Stimulated activated CD8-positive, alpha-beta memory T cell treated with anti-CD3 and anti-CD28 coated beads, Interleukin-4, amount 100 ng/mL, for 4 hours (primary cell): ENCODE data around the gene RPS15.
"Not testable (repeated sequence)": the region's sequence is repeated elsewhere in the genome, so short reads cannot be mapped to it uniquely, and the experiment has no call there.

ENCODE experiments used
- DNase-seq, 2 donors: peaks; one replicate each; pipeline ENCODE4 v3.0.0-alpha.2; 2020; ENCODE audit warnings: low read depth in 2 of 2, low spot score in 1 of 2

The RPS15 gene

GRCh38 chr19:1418951-1419738, 19.1 kb upstream of the RPS15 start:
- DNase-seq: no peak

DNA sequence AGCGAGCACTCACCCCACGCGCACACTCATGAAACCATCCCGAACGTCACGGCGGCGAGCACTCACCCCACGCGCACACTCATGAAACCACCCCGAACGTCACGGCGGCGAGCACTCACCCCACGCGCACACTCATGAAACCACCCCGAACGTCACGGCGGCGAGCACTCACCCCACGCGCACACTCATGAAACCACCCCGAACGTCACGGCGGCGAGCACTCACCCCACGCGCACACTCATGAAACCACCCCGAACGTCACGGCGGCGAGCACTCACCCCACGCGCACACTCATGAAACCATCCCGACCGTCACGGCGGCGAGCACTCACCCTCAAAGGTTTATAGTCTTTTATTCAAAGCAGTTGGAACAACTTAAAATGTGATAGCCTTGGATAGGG, 18.1 kb upstream of the RPS15 start:
- DNase-seq: not testable (repeated sequence)

- DNase-seq: no peak
Measured at GRCh38 chr19:1420590-1420989, 17.6 kb upstream of the RPS15 start.

GRCh38 chr19:1421218-1421957, 16.8 kb upstream of the RPS15 start:
- DNase-seq: no peak

DNA sequence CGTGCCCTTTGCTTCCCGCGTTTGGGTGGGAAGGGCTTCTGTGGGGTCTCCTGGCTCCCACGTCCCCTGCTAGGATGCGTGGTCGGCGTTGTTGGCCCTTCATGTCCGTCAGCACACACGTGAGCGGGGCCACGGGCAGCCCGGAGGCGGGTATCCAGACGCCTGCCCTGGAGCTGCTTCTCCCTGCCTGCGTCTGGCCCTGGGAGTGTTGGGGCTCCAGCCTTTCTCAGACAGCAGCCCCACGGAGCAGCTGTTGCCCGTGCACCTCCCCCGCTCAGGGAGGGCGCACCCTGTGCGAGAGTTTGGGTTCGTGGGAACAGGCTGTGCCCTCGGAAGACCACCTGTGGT, 16.3 kb upstream of the RPS15 start:
- no peak for DNase-seq

DNA sequence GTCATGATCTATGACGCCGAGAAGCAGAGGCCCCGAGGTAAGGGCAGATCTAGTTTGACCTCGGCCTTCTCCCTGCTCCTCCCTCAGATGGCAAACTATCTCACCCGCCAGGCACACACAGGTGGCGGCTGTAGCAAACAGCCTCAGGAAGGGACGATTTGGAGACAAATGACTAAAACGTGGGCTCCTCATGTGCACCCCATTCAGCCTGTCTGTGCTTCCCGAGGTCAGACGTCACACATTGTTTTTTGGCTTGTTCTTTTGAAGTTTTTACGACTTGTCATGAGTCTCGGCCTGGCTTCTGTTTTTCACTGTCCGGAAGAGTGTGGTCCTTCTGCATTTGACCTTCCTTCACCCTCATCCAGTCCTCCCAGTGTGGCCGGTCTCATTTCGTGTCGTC, 15.8 kb upstream of the RPS15 start:
- DNase-seq: no peak

GRCh38 chr19:1422943-1423342, 15.3 kb upstream of the RPS15 start:
- DNase-seq: no peak

DNA sequence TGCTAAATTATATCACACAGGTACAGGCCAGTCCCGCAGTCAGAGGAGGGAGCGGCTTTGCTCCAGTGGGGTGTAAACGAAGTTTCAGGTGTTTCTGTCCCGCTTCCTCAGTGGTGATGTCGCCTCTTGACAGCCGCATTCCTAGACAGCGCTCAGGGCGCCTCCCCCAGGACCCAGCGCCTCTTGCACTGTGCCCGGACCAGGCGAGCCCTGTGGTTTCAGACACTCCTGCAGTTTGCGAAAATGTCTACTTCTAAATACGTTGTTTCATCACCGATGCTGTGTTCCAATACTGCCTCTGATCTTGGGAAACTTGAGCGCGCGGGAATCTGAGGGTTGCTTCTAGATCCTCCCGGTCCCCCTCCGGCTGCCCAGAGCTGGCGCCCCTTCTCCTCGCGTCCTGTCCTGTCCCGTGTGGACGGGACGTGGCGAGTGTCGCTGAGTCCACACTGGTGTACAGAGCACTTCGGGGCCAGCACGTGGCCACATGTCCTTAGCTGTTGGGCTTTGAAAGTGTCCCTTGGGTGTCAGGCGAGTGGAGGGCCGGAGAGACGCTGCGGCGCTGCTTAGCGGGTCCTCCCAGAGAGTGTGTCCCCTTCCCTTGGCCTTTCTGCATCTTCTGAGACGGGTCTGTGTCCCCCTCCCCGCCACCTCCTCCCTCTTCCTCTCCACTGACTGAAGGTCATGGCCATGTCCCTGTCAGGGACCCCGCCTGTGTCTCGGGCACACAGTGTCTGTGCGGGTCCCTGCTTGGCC, 14.6 kb upstream of the RPS15 start:
- DNase-seq: no peak

DNA sequence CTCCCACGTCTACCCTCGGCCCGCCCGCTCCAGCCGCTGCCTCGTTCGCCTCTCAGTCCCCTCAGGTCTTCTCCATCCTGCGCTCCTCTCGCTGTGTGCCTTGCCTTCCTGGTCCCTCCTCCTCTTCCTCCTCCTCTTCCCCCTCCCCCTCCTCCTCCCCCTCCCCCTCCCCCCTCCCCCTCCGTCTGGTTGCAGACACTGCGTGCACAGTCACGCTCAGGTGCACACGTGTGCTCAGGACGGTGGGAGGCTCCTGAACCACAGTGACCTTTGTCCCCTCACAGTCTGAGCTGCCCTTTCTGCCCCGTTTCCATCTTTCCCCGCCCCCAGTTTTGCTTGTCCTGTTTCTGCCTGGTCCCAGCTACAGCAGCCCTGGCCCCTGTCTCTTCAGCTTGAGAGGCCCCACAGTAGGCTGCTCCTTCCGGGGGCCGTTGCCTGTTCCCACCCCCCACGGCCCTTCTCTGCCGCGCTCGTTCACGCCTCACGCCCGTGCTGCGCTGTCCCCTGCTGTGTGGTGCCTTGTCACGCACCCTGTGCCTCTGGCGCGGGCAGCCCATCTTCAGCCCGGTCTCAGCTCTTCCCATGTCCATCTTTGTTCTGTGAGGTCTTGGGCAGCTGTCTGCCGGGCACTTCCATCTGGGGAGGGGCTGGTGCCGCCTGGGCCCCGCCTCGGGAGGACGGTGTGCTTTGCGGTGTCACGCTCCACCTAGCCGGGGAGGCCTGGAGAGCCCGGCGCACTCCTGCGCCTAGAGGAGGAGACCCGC, 13.8 kb upstream of the RPS15 start:
- no peak for DNase-seq

DNA sequence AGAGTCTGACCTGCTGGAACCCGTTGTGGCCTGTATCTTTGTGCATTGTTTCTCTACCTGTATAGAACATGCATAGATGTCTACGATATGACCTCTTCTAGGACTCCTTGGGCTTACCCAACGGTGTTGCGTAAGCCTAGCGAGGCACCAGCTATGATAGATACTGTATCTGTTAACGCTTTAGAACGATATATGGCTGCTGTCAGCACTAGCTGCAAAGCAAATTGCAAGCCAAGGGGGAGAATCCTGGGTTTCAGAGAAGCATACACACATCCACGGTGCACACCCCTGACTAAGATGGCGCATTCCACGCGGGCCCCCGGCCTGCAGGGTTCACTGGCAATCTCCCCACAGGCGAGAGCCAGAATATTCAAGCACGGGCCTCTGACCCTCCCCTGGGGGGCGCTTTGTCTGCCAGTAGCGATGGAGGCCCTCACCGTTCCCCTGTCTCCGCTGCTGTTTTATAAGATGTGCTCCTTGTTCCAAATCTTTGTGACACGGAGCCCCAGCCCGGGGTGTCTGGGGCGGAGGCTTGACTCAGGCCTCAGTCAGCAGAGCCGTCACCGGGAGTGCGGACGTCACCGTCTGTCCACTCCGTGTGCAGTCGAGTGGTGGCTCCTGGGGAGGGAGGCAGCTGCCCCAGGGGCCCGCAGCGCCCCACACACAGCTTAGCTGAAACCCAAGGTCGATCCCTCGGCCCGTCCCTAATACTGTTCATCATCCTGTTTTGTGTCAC, 12.9 kb upstream of the RPS15 start:
- no peak for DNase-seq

DNA sequence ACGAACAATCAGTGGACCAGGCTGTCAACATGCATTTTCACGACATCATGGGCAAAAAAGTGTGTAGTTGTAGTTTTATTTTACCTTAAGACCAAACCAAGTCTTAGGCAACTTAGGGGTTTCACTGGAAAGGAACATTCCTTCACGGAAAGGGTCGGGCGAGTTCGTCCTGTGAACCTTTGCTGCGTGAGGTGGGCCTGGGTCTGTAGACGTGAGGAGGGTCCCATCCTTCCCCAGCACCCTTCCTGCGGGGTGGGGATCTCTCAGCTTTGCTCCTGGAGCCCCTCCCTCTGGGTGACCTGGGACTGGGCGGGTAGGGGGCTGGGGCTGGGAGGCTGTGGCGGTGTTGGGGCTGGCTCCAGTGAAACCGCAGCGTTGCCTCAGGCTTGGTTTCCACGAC, 12.3 kb upstream of the RPS15 start:
- DNase-seq: no peak

- DNase-seq: no peak
Measured at GRCh38 chr19:1426736-1427135, 11.5 kb upstream of the RPS15 start.

DNA sequence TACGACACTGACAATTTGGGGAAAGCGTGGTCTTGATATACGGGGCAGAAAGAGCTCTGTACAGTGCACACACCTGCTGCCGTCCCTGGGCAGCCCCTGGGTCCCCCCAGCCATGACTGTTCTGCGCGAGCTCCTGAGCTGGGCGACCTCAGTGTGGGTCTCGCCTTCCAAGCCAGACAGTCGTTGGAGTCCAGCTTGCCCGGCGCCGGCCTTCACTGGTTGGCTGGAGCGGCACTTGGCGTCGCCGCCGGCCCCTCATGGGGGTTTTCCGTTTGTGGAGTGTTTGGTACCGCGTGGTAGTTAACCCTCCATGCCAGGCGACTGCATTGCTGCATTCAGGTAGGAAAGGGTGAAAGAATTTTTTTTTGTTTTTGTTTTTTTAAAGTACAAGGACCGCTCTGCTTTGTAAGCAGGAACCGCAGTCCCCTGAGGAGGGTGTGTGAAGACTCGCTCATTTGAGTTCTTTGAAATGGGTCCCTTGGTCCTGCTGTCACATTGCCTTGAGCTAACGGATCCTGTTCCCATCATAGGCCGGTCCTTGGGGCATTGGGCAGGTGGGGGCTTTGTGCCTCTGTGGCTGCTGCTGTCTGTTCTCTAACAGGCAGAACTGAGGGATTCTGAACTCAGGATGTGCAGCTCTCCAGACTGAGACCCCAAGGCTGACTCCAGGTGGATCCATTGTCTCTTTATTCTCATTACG, 10.8 kb upstream of the RPS15 start:
- DNase-seq: no peak

GRCh38 chr19:1428738-1429391, 9.3 kb upstream of the RPS15 start:
- no peak for DNase-seq

DNA sequence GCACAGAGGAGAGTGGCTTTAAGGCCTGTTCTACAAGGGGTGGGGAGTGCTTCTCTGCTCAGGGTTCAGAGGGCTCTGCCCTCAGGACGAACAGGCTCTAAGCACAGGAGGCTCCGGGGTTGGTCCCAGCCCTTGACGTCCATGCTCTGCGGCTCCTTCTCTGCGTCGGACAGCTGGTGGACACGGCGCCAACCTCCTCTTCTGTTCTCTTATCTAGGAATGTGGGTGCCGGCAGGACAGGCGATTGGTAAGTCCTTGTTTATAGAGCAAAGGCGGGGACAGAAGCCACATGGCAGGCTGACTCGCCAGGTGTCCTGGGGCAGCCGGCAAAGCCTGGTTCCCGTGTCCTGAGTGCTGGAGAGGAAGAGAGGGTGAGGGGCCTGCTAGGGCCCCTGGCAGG, 8.4 kb upstream of the RPS15 start:
- DNase-seq: no peak

DNA sequence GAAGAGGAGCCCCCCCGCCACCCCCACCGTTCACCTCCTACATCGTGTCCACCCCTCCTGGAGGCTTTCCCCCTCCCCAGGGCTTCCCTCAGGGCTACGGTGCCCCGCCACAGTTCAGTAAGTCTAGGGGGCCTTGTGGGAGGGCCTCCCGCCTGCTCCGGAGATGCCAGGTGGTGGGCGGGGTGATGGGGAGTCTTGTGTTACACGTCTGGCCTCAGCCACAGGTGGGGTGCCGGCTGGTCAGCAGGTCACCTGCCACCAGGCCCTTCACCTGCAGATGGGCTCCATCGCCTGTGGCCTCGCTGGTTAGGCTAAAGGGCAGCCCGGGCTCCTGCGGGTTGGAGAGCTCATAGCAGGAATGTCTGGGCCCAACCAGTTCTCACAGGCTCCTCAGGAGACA, 8.0 kb upstream of the RPS15 start:
- no peak for DNase-seq

- no peak for DNase-seq
Measured at GRCh38 chr19:1431759-1432506, 6.3 kb upstream of the RPS15 start.

- no peak for DNase-seq
Measured at GRCh38 chr19:1432507-1432887, 5.7 kb upstream of the RPS15 start.
